WTC11 (cell line): Measurements from ENCODE around the gene NPIPB4. TPM values are rescaled to one million over a fixed set of nuclear protein-coding genes. Genes with fewer than 3 reads are reported as not detected.
A peak's percentile ranks its signal among the peaks of the same experiment; 100 is the strongest.
"Not testable (repeated sequence)": the region's sequence is repeated elsewhere in the genome, so short reads cannot be mapped to it uniquely, and the experiment has no call there.

Source experiments
- ATAC-seq: fragments of 200-7000 bp; cut with Tn5 transposase; 2 replicates; pipeline ENCODE4 v1.10.0; 2021; ENCODE audit warnings: mild to moderate bottlenecking, moderate library complexity
- CTCF ChIA-PET: fragments of 300-600 bp; sonication (Branson Sonifier 250); formaldehyde crosslinking; loops from one replicate; lab custom pipeline; 2021; ENCODE audit warnings: antibody characterized with exemption; lab: Charles Lee
- POLR2A ChIA-PET: fragments of 350-600 bp; sonication (Branson Sonifier 250); formaldehyde crosslinking; loops from one replicate; lab custom pipeline; 2021; ENCODE audit warnings: antibody characterized with exemption; lab: Charles Lee
- DNase-seq: peaks from one replicate; pipeline ENCODE4 v3.0.0; 2021; ENCODE audit warnings: low spot score
- H3K27ac Mint-ChIP-seq: 2 replicates; pipeline ENCODE4 v1.8.0; 2021; ENCODE audit warnings: mixed read lengths
- H3K27me3 Mint-ChIP-seq: 2 replicates; pipeline ENCODE4 v1.8.0; 2021; ENCODE audit warnings: low read depth, mild to moderate bottlenecking, moderate library complexity, mixed read lengths
- H3K36me3 Mint-ChIP-seq: 2 replicates; pipeline ENCODE4 v1.8.0; 2021; ENCODE audit warnings: mixed read lengths
- H3K4me1 Mint-ChIP-seq: 2 replicates; pipeline ENCODE4 v1.8.0; 2022; ENCODE audit warnings: mixed read lengths
- H3K4me3 Mint-ChIP-seq: 2 replicates; pipeline ENCODE4 v1.8.0; 2021; ENCODE audit warnings: mild to moderate bottlenecking, moderate library complexity, mixed read lengths
- H3K9me3 Mint-ChIP-seq: 2 replicates; pipeline ENCODE4 v1.8.0; 2021; ENCODE audit warnings: mixed read lengths
- CREM ChIP-seq: sonication (generic); formaldehyde crosslinking; IDR thresholded peaks from 2 replicates; pipeline ENCODE4 v1.8.1; 2022; ENCODE audit warnings: mild to moderate bottlenecking, missing genetic modification reagents, moderate library complexity
- KAT7 ChIP-seq: sonication (generic); formaldehyde crosslinking; IDR thresholded peaks from 2 replicates; pipeline ENCODE4 v1.8.1; 2023; ENCODE audit warnings: missing genetic modification reagents, mild to moderate bottlenecking, borderline replicate concordance
- MYBL2 ChIP-seq: sonication (generic); formaldehyde crosslinking; IDR thresholded peaks from 2 replicates; pipeline ENCODE4 v1.8.1; 2023; ENCODE audit warnings: mild to moderate bottlenecking, moderate library complexity, missing genetic modification reagents
- NR2C2 ChIP-seq: sonication (generic); formaldehyde crosslinking; IDR thresholded peaks from 2 replicates; pipeline ENCODE4 v1.8.0; 2022; ENCODE audit warnings: mild to moderate bottlenecking, missing genetic modification reagents
- TP53 ChIP-seq: sonication (generic); formaldehyde crosslinking; IDR thresholded peaks from 2 replicates; pipeline ENCODE4 v1.8.1; 2023; ENCODE audit warnings: mild to moderate bottlenecking, missing genetic modification reagents
- ZNF138 ChIP-seq: sonication (generic); formaldehyde crosslinking; conservative IDR thresholded peaks from 2 replicates; pipeline ENCODE4 v1.8.1; 2022; ENCODE audit warnings: mild to moderate bottlenecking, moderate library complexity, missing genetic modification reagents
- total RNA-seq: library from RNA; stranded (reverse); gene quantifications from 3 replicates; pipeline ENCODE4 v1.2.3, GENCODE V29; 2021
- TF ChIP-seq, protein P1 (sequence below): sonication (generic); formaldehyde crosslinking; IDR thresholded peaks from 2 replicates; pipeline ENCODE4 v1.8.1; 2023; ENCODE audit warnings: mild to moderate bottlenecking, missing genetic modification reagents, moderate library complexity
- TF ChIP-seq, protein P2 (sequence below): sonication (generic); formaldehyde crosslinking; IDR thresholded peaks from 2 replicates; pipeline ENCODE4 v1.8.1; 2023; ENCODE audit warnings: mild to moderate bottlenecking, missing genetic modification reagents
- TF ChIP-seq, protein P3 (sequence below): sonication (generic); formaldehyde crosslinking; IDR thresholded peaks from 2 replicates; pipeline ENCODE4 v1.8.1; 2023; ENCODE audit warnings: mild to moderate bottlenecking, missing genetic modification reagents, borderline replicate concordance

The NPIPB4 gene
- total RNA-seq, 1 experiment from 2014 or later: 56.8 TPM

DNA sequence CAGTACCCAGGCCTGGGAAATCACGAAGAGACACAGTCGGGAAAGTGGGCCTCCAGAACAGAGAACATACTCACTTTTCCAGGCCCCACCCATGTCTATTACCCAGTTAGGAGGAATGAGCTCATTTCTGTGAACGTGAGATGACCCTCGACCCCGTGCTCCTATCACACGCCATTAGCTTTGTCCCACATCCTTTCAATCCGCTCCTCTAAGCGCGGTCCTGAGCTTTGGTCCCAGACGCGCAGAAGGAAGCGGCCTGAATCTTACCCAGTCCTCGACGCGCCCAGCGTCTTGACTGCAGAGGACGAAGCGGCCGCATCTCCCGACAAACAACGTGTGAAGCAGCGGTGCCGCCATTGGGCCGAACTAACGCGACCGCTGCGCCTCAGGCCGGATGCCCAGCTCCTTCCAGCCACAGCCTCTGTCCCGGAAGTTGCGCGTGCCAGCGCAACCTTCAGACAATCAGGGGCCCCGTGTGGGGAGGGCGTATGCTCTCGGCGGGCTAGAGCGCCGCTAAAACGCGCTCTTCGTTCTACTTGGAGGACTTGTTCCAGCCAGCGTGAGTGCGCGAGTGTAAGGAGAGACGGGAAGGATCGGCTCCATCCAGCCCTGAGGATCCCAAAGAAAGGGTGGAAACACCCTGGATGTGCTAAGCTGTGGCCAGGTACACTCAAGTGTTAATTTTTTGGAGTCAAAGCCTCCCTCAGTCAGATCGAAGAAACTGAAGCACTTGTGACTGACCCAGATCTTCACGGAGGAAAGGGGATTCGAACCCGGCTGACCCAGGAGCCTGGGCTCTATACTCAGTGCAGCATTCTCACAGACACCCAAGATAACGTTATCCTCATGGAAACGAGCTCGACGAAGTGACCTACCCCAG is 37.3 kb downstream of the NPIPB4 start (continued):
- TF ChIP-seq, protein P1, sequence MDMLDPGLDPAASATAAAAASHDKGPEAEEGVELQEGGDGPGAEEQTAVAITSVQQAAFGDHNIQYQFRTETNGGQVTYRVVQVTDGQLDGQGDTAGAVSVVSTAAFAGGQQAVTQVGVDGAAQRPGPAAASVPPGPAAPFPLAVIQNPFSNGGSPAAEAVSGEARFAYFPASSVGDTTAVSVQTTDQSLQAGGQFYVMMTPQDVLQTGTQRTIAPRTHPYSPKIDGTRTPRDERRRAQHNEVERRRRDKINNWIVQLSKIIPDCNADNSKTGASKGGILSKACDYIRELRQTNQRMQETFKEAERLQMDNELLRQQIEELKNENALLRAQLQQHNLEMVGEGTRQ (CRISPR knock-in tag): peak; percentile 47
- 0 out of 2 replicates have a peak, but pooled peaks have one; percentile 67 for TF ChIP-seq KAT7 (CRISPR knock-in tag)
- peak; percentile 78; the same call in 1 of the 2 replicates for TF ChIP-seq ZNF138 (CRISPR knock-in tag)
- TF ChIP-seq, protein P2, sequence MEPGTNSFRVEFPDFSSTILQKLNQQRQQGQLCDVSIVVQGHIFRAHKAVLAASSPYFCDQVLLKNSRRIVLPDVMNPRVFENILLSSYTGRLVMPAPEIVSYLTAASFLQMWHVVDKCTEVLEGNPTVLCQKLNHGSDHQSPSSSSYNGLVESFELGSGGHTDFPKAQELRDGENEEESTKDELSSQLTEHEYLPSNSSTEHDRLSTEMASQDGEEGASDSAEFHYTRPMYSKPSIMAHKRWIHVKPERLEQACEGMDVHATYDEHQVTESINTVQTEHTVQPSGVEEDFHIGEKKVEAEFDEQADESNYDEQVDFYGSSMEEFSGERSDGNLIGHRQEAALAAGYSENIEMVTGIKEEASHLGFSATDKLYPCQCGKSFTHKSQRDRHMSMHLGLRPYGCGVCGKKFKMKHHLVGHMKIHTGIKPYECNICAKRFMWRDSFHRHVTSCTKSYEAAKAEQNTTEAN (CRISPR knock-in tag): peak; percentile 86
- TF ChIP-seq, protein P3, sequence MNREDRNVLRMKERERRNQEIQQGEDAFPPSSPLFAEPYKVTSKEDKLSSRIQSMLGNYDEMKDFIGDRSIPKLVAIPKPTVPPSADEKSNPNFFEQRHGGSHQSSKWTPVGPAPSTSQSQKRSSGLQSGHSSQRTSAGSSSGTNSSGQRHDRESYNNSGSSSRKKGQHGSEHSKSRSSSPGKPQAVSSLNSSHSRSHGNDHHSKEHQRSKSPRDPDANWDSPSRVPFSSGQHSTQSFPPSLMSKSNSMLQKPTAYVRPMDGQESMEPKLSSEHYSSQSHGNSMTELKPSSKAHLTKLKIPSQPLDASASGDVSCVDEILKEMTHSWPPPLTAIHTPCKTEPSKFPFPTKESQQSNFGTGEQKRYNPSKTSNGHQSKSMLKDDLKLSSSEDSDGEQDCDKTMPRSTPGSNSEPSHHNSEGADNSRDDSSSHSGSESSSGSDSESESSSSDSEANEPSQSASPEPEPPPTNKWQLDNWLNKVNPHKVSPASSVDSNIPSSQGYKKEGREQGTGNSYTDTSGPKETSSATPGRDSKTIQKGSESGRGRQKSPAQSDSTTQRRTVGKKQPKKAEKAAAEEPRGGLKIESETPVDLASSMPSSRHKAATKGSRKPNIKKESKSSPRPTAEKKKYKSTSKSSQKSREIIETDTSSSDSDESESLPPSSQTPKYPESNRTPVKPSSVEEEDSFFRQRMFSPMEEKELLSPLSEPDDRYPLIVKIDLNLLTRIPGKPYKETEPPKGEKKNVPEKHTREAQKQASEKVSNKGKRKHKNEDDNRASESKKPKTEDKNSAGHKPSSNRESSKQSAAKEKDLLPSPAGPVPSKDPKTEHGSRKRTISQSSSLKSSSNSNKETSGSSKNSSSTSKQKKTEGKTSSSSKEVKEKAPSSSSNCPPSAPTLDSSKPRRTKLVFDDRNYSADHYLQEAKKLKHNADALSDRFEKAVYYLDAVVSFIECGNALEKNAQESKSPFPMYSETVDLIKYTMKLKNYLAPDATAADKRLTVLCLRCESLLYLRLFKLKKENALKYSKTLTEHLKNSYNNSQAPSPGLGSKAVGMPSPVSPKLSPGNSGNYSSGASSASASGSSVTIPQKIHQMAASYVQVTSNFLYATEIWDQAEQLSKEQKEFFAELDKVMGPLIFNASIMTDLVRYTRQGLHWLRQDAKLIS (CRISPR knock-in tag): 0 out of 2 replicates have a peak, but pooled peaks have one; percentile 56
- TF ChIP-seq NR2C2 (CRISPR knock-in tag): peak; percentile 60; the same call in 1 of the 2 replicates
- TF ChIP-seq MYBL2 (CRISPR knock-in tag): peak; percentile 54; the same call in 1 of the 2 replicates
- peak; percentile 80; the same call in 1 of the 2 replicates for TF ChIP-seq CREM
- peak; percentile 69; the same call in 1 of the 2 replicates for TF ChIP-seq TP53 (CRISPR knock-in tag)

DNA sequence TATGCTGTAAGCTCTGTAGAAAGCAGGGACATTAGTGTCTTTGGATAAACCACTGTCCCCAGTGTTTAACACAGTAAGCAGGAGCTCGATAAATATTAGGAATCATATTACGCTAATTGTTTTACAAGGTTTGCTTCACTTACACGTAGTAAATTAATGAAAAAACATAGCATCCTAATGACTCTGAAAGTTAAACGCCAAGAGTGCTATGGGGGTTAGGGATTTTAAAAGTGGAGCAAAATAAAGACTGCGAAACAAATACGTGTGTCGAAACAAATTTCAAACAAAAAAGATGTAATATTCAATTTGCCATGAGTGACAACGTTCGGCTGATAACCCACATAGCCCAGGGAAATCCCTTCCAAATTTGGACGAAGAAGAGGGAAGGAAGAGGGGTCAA is 37.9 kb downstream of the NPIPB4 start:
- not testable (repeated sequence) for H3K36me3 Mint-ChIP-seq, H3K27ac Mint-ChIP-seq, ATAC-seq, H3K4me1 Mint-ChIP-seq, H3K9me3 Mint-ChIP-seq, DNase-seq, H3K27me3 Mint-ChIP-seq
- H3K4me3 Mint-ChIP-seq: peak overlapping the region; percentile 88
- ChIA-PET POLR2A (interaction anchor here (0.6 to 0.8 kb wide), 3 partner anchors 134 to 1126 kb away, joined by 3 to 4 read pairs (median 3); no protein-coding TSS in a partner anchor), CTCF (interaction anchor here (0.6 to 1.2 kb wide), 2 partner anchors 148 to 279 kb away, joined by 3 to 4 read pairs; no protein-coding TSS in a partner anchor)

DNA sequence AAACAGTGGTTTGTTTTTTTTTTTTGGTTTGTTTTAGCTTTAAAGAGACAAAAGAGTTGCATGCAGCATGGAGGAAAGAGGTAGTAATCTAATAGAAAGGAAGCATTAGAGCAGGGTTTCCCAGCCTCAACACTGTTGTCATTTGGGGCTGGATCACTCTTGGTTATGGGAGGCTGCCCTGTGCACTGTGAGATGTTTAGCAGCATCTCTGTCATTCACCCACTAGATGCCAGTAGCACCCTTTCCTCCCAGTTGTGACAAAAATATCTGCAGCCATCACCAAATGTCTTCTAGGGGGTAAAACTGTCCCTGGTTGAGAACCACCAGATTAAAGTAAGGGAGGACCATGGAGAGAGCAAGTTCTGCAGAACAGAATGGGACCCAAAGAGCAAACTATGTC is 40.5 kb downstream of the NPIPB4 start:
- not testable (repeated sequence) for H3K36me3 Mint-ChIP-seq

DNA sequence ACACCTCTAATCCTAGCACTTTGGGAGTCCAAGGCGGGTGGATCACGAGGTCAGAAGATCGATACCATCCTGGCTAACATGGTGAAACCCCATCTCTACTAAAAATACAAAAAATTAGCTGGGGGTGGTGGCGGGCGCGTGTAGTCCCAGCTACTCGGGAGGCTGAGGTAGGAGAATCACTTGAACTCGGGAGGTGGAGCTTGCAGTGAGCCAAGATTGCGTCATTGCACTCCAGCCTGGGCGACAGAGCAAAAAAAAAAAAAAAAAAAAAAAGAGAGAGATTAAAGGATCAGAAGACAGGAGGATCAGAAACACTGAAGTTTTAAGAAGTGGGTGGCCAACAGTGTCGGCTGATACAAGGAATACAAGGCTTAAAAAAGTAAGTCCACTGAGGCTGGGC is 41.9 kb downstream of the NPIPB4 start:
- H3K4me1 Mint-ChIP-seq, POLR2A ChIA-PET, ATAC-seq, H3K27me3 Mint-ChIP-seq, H3K4me3 Mint-ChIP-seq, H3K9me3 Mint-ChIP-seq, DNase-seq, H3K27ac Mint-ChIP-seq, CTCF ChIA-PET: not testable (repeated sequence)
- H3K36me3 Mint-ChIP-seq: peaks cover 12% of the 10 kb centered on the region

More for the DNA sequence above, 40.5 kb downstream of the NPIPB4 start:
- H3K4me3 Mint-ChIP-seq, DNase-seq, POLR2A ChIA-PET, H3K9me3 Mint-ChIP-seq, CTCF ChIA-PET, H3K27me3 Mint-ChIP-seq, H3K4me1 Mint-ChIP-seq, H3K27ac Mint-ChIP-seq, ATAC-seq: not testable (repeated sequence)

DNA sequence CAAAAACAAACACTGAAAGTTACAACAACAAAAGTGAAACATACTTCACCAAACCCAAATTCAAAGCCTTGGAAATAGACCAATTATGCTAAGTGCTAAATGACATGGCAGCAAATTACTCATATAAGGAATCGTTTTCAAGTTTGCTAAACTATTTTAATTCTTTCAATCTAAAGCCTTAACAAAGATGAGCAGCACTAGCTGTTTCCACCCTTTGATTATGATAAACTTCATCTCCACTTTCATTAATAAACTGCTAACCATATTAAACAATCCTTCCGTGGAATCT is 55.2 kb downstream of the NPIPB4 start:
- H3K27me3 Mint-ChIP-seq, DNase-seq: not testable (repeated sequence)

DNA sequence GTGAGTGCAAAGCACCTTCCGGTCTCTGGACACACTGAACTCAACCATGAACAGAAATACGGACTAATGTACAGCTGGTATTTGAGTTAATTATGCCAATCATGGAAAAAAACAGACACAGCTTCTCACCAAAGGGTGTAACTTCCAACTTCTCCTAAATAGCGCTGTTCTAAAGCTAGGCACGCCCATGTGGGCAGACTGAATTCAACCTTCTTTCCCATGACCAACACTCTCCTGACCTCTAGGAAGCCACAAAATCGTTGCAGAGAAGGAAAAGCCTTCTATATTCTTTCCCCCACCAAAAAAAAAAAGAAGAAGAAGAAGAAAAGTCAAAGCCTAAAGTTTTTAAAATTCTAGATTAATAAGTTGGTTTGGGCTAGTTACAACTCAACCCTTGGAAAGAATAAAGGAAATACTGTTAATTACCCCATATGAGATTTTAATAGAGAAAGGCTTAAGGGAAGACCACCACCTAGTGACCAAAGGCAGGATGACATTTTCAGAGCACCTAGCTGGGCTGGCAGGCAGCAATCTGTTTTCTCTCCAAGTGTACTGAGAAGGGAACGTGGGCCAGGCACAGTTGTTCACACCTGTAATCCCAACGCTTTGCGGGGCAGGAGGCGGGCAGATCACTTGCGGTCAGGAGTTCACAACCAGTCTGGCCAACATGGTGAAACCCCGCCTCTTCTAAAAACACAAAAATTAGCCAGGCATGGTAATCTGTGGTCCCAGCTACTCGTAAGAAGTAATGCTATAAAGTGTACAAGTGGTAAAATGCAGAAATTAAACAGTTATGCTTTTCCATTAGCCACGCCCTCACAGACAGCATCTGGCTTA is 55.8 kb downstream of the NPIPB4 start:
- ChIA-PET POLR2A (interaction anchor here (0.6 kb wide), 1 partner anchor 138 kb away, joined by 3 read pairs; the partner anchor contains the start of gene OTOA), CTCF (interaction anchor here (0.8 to 1.0 kb wide), 3 partner anchors 100 to 144 kb away, joined by 3 to 8 read pairs (median 5); no protein-coding TSS in a partner anchor)
- ATAC-seq (peak; percentile 93), DNase-seq (peak; percentile 44)
- H3K27ac Mint-ChIP-seq, H3K9me3 Mint-ChIP-seq, H3K27me3 Mint-ChIP-seq, H3K4me1 Mint-ChIP-seq, H3K4me3 Mint-ChIP-seq, H3K36me3 Mint-ChIP-seq: not testable (repeated sequence)

More for the DNA sequence above, 55.2 kb downstream of the NPIPB4 start:
- H3K27ac Mint-ChIP-seq, ATAC-seq, H3K4me3 Mint-ChIP-seq, H3K4me1 Mint-ChIP-seq, H3K9me3 Mint-ChIP-seq: not testable (repeated sequence)
- peaks cover 12% of the 10 kb centered on the region for H3K36me3 Mint-ChIP-seq
- ChIA-PET CTCF (interaction anchor here (0.8 to 1.0 kb wide), 3 partner anchors 101 to 145 kb away, joined by 3 to 8 read pairs (median 5); no protein-coding TSS in a partner anchor), POLR2A (interaction anchor here (0.6 kb wide), 1 partner anchor 138 kb away, joined by 3 read pairs; the partner anchor contains the start of gene OTOA)

DNA sequence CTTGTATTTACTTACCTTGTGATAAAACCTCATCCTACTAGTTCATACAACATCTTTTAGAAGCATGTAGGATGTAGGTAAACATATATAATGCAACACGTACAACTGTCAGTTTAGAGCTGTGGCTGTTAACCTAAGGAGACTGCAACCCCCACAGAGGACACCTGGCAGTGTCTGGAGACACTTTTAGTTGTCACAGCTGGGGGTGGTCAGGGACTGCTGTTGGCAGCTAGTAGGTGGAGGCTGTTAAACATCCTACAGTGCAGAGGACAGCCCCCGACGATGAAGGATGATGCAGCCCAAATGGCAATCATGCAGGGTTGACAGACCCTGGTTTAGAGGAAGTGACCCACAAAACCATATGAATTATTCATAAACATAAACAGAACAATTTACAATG is 59.0 kb downstream of the NPIPB4 start:
- ATAC-seq: peak; percentile 55
- H3K27me3 Mint-ChIP-seq, H3K9me3 Mint-ChIP-seq, CTCF ChIA-PET, H3K36me3 Mint-ChIP-seq, H3K27ac Mint-ChIP-seq, H3K4me1 Mint-ChIP-seq, POLR2A ChIA-PET, H3K4me3 Mint-ChIP-seq, DNase-seq: not testable (repeated sequence)
